ENCODE measurements around the gene KIF5A. TPM values are rescaled to one million over a fixed set of nuclear protein-coding genes. Genes with fewer than 3 reads are reported as not detected.

The KIF5A gene
- total and polyA plus RNA-seq, 2 of the 13 experiments (the other 11 are each of a cell fraction or from before 2014, with no cell fraction given): 1.6 to 11.9 TPM

- no peak for TF ChIP-seq POGK (CRISPR knock-in tag; conservative IDR thresholded peaks at IDR 0.05)
- TF ChIP-seq ZNF142 (CRISPR knock-in tag; IDR thresholded peaks at IDR 0.05): no peak
- TF ChIP-seq ZC3H4 (CRISPR knock-in tag; IDR thresholded peaks at IDR 0.05; ENCODE audit: borderline replicate concordance): no peak
- no peak for TF ChIP-seq KLF13 (CRISPR knock-in tag; IDR thresholded peaks at IDR 0.05)
- no peak for TF ChIP-seq ZNF770 (CRISPR knock-in tag; IDR thresholded peaks at IDR 0.05)
- no peak for TF ChIP-seq DNMT3B (CRISPR knock-in tag; conservative IDR thresholded peaks at IDR 0.05)
- no peak for TF ChIP-seq ZNF343 (CRISPR knock-in tag; IDR thresholded peaks at IDR 0.05)
- no peak for TF ChIP-seq TBX3 (IDR thresholded peaks at IDR 0.05; ENCODE audit: borderline replicate concordance)
- no peak for TF ChIP-seq MIXL1 (CRISPR knock-in tag; IDR thresholded peaks at IDR 0.05)
- no peak for TF ChIP-seq HNRNPLL (IDR thresholded peaks at IDR 0.05; ENCODE audit: low read depth, low read length, poor library complexity, severe bottlenecking)
- TF ChIP-seq NBN (conservative IDR thresholded peaks at IDR 0.05): no peak
- TF ChIP-seq ARHGAP35 (CRISPR knock-in tag; IDR thresholded peaks at IDR 0.05; ENCODE audit: borderline replicate concordance): no peak
- TF ChIP-seq NCOA1 (CRISPR knock-in tag; IDR thresholded peaks at IDR 0.05): no peak
- no peak for TF ChIP-seq XBP1 (CRISPR knock-in tag; IDR thresholded peaks at IDR 0.05)
- TF ChIP-seq STAG1 (CRISPR knock-in tag; IDR thresholded peaks at IDR 0.05): no peak
- no peak for TF ChIP-seq SETDB1 (CRISPR knock-in tag; IDR thresholded peaks at IDR 0.05; ENCODE audit: borderline replicate concordance)
- TF ChIP-seq JUNB (CRISPR knock-in tag; IDR thresholded peaks at IDR 0.05; ENCODE audit: borderline replicate concordance): no peak
- TF ChIP-seq ZC3H13 (CRISPR knock-in tag; IDR thresholded peaks at IDR 0.05): no peak
- no peak for TF ChIP-seq KAT2B (IDR thresholded peaks at IDR 0.05; ENCODE audit: borderline replicate concordance, low read depth, low read length)
Measured at GRCh38 chr12:57632073-57632957, 82.5 kb downstream of the KIF5A start (continued).
